GM18508 (cell line): ENCODE measurements around the gene MORN5.

Source experiments
- ATAC-seq: cut with Tn5 transposase; IDR thresholded peaks from one replicate; pipeline ENCODE4 v1.9.1; 2021; ENCODE audit warnings: moderate number of reproducible peaks; ENCODE audit not compliant: insufficient read depth, unreplicated experiment

Gene MORN5

DNA sequence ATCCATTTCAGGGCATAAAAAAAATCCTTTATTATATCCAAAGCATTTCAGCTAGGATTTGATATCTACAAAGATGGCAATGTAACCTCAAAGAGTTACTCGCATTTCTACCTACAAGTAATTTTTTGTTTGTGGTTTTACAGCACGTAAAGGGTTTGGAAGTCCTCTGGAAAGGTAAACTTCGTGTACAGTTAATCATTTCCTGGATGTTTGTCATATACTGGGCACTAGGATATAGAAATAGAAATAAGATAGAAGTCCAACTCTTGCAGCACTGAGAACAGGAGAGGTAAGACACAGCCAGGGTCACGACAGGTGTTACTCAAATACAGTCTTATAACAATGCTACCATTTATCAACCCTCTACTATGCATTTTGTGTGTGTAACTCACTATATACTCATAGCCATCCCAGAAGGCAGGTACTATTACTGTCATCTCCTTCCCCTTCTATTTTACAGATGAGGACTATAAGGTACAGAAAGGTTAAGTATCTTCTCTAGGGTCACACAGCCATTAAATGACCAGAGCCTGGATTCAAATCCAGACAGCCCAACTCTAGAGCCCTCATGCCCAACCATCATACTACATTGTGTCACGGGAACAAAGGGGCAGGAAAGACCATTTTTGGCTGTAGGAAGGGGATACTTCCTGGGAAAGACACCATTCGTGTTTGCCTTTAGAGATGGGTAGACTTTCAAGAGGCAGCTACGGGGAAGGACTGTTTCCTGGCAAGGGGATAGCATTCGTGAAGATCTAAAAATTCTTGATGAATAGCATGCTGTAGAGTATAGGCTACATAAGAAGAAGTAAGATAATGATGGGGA is 19.1 kb upstream of the MORN5 start:
- no peak for ATAC-seq

GRCh38 chr9:122141671-122142070 is 18.0 kb upstream of the MORN5 start:
- ATAC-seq: no peak

DNA sequence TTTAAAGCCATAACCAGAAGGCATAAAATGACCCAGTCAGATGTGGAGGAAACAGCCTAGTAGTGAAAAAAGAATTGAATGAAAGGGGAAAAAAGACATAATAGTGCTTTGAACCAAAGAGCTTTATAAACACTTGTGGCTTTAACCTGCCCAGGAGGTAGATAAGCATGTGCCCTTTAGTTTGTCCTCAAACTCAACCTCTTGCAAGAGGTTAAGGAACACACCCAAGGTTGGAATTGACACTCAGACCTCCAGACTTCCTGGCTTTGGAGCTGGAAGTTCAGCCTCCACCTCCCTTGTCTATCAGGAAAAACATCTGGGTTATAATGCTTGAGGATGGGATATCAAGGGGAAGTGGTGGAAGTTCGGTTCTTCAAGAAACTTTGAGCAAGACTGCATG is 16.4 kb upstream of the MORN5 start:
- no peak for ATAC-seq

DNA sequence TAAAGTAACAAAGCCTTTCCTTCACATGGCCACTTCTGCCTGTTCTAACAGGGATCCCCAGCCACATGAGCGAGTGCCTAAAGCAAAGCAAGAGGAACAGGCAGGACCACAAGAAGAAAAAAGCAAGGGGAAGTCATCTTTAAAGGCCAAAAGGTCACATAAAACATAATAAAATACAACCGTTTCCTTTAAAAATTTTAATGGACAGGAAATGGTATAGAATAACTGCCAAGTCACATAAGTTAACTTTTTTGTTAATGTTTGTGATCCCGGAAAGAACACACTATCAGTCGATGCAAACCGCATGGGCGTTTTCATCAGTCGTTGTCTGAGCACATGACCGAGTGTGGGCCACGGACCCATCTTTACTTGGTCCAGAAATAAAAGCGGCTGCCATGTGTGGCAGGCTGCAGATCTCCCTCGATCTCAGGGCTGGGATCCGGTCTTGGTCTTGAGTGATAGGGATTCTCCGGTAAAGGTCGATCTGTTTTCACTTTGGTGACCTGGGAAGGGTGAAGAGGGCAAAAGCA is 15.8 kb upstream of the MORN5 start:
- ATAC-seq: no peak

DNA sequence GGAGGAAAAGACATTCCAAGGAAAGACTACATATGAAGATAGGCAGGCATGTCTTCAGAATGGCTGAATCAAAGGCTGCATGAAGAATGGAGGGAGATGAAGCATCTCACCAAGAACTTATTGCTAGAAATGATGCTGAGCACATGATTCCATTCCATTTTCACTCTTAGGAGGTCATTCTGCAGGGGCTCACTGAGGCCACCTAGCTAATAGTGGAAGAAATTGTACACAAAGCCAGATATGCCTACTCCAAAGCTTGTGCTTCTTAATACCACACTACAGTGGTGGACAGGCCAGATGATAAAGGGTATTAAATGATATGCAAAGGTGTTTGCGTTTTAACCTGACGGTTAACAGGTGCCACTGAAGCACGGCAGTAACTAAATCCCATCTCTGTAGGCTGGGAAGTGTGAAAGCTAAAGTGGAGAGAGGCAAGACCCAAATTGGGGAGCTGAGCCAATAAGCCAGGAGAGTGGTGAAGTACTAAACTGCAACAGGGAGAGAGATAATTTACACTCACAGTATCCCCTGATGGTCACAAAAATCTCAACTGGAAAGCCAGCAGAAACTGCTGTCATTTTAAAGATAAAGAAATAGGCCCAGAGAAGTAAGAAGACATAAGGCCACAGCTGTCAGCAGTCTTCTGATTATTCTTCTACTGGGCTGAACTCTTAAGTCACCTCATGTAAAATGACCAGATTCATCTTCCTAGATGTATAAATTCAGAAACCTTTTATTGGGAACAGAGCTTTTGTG is 14.7 kb upstream of the MORN5 start:
- ATAC-seq: no peak

- ATAC-seq: no peak
Measured at GRCh38 chr9:122145592-122145863, 14.2 kb upstream of the MORN5 start.

DNA sequence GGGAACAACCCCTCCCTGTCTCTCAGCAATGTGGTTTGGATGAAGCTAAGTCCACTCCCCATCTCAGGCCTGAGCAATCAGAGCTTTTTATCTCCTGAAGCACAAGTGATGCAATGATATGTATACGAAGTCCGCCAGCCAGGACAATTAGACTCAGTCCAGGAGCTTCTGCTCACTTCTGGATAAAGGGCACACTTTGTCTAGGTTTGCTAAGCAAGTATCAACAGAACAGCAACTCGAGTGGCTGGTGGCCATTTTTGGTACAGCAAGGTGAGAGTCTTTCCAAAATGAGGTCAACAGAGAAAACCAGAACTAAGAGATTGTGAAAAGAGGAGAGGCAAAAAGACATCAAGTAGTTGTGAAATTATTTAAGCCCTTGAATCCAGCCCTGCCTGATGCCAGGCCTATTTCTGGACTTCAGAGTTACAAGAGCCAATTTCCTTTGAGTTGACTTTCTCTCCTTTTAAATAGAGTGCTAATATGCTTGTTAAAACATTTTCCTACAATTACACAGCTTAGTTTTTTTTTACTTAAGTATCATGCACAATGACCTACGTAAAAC is 8.4 kb upstream of the MORN5 start:
- ATAC-seq: no peak

DNA sequence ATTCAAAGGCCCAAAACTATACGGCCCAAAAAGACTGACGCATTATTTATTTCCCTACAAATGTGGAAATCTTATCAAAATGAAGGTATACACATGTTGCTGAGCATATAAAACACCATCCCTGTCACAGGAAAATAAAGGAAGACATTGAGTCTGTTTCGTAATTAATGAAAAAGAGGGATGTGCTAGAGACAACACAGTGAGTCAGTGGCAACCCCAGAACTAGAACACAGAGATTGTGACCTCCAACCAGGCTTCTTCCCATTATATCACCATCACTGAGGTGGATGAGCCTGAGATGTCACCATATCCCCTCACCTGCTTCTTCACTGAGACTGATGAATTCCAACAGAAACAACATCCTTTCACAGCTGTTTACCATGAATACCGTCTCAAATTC is 3.9 kb upstream of the MORN5 start:
- no peak for ATAC-seq

DNA sequence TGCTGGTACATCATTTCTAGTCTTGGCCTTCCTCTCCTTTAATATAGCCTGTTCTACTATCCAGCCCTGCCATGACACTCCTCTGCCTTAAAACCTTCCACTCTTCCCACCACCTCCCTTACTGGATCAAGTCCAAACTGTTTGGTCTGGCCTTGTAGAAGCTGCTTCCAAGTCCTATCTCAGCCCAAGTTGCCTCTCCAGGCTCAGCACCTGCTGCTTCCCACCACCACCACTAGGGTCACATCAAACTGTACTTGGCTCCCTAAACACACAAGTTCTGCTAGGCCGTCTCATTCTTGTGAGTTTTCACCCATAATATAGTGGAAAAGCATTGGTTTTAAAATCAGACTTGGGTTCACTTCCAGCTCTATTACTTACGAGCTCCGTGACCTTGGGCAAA is 1.5 kb upstream of the MORN5 start:
- ATAC-seq: no peak

- no peak for ATAC-seq
Measured at GRCh38 chr9:122159925-122160246, 178 bp downstream of the MORN5 start.

DNA sequence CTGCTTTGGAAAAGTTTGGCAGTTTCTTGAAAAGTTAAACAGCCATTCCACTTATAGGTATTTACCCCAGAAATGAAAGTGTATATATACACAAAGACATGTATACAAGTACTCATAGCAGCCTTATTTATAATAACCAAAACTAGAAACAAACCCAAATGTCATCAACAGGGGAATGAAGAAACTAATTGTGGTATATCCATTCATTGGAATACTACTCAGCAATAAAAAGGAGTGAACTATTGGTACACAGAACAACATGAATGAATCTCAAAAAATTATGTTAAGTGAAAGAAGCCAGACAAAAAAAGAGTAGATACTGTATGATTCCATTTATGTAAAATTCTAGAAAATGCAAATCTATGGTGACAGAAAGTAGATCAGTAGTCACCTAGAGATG is 2.7 kb downstream of the MORN5 start:
- ATAC-seq: no peak

GRCh38 chr9:122164286-122164685 is 4.6 kb downstream of the MORN5 start:
- ATAC-seq: no peak

GRCh38 chr9:122168356-122168755 is 8.6 kb downstream of the MORN5 start:
- no peak for ATAC-seq

DNA sequence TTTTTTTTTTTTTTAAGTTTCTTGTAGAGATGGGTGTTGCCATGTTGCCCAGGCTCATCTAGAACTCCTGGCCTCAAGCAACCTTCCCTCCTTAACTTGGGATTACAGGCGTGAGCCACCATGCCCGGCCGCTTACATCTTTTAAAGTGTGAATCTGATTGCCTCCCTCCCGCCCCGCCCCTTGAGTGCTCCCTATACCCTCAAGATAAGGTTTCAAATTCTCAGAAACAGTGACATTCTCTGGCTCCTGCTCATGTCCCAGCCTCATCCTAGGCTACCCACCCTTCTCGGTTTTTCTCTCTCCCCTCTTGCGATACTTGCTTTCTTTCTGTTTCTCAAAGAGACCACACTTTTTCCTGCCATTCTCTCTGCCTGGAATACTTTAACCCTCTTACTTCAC is 12.4 kb downstream of the MORN5 start:
- no peak for ATAC-seq

DNA sequence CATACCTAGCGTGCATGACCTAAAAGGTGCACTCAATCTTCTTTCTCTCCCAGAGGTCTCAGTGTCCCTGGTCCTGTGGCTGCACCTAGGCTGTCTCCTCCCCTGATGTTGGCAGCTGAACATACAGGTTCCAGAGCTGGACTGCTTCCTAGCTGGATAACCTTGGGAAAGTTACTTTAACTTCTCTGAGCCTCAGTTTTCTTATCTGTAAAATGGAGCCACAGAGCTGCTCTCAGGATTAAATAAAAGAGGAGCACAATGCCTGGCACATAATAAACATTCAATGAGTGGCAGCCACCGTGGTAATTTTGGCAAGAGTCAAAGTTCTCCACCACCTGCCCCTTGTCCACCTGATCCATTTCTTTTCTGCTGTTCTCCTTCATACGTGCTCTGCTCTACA is 14.0 kb downstream of the MORN5 start:
- no peak for ATAC-seq

- no peak for ATAC-seq
Measured at GRCh38 chr9:122176916-122177315, 17.2 kb downstream of the MORN5 start.

- ATAC-seq: no peak
Measured at GRCh38 chr9:122179054-122179689, 19.5 kb downstream of the MORN5 start.

DNA sequence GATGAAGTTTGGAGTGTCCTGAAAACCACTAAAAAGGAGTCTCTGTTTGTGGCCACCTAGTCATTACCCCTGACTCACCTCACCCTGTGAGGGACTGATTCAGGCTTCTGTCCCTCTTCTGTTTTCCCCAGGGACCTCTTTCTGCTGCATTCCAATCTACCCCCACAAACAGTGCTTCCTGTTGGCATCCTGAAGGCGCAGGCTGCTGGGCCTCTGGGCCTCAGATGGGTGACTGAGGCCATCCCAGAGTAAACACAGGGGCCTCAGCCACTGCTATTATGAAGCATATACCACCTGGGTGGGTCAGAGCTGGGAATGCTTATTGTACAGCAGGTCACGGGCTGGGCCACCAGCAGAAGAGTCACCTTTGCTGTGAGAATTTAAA is 20.0 kb downstream of the MORN5 start:
- ATAC-seq: no peak

DNA sequence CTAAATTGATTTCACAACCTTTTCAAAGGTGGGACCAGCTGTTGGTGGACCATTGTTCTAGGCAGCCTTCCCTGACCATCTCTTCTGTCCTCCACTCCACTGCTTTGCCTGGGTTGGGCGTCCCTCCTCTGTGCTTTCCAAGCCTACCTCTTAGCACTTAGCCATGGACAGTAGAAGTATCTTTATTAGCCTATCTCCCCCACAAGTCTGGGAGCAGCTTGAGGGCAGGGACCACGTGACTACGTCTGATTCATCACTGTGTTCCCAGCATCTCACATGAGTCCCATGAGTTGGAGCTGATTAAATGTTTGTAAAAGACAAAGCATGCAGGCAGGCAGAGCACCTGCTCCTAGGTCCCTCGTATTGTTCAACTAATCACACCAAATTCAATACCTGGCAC is 20.9 kb downstream of the MORN5 start:
- no peak for ATAC-seq

DNA sequence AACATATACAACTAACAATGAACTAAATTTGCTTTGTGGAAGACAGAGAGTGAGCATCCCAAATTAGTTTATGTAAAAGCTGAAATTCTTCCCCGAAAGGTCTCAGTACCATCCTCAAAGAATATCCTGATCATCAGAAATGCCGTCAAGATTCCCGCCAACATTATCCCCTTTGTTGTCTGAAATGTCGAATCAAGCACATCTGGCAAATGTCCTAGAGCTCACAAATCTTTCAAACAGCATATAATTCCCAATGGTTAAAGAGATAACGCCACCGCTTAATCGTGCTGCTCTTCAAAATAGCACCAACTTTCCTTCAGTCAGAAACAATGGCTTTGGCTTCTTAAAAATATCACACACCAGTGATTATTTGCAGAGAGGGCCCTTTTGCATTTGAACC is 23.8 kb downstream of the MORN5 start:
- ATAC-seq: no peak

GRCh38 chr9:122184551-122184950 is 24.8 kb downstream of the MORN5 start:
- ATAC-seq: no peak
